Glomerular visceral epithelial cell (primary cell): ENCODE measurements around the gene UNC13C.

ENCODE experiments used
- DNase-seq: peaks from one replicate; pipeline ENCODE4 v3.0.0-alpha.2; 2016; ENCODE audit errors: extremely low spot score

Gene UNC13C

DNA sequence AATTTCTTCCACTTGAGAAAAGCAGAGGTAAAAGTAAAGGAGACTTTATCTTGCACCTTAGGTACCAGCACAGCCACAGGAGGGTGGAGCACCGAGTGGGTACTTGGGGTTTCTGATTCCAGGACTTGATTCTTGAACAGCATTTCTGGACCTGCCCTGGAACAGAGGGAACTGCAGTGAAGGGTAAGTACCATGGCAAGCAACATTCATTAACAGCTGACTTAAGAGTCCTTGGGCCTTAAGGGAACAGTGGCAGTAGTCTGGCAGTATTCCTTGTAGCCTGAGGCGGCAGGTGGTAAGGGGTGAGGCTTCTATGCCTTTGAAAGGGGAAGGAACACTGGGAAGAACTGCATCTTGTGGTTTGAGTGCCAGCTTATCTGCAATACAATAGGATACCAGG, 666.6 kb downstream of the UNC13C start:
- no peak for DNase-seq

DNA sequence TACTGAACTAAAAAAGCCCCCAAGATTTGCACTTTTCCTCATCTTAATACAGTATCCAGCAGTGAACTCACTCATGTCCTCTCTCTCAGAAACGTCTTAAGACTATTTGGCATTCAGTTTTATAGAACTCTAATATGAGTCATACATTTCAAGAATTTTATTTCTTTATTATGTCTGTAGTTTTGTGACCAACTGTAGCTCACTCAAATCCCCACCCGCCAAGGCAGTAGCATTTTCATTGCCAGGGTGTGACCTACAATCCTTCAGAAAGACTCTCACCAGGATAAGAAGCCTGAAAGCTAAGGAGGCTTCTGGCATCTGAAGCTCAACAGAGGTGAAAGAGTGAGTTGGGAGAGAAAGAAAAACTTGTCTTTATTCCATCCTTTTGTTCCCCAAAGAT, 681.4 kb downstream of the UNC13C start:
- no peak for DNase-seq

DNA sequence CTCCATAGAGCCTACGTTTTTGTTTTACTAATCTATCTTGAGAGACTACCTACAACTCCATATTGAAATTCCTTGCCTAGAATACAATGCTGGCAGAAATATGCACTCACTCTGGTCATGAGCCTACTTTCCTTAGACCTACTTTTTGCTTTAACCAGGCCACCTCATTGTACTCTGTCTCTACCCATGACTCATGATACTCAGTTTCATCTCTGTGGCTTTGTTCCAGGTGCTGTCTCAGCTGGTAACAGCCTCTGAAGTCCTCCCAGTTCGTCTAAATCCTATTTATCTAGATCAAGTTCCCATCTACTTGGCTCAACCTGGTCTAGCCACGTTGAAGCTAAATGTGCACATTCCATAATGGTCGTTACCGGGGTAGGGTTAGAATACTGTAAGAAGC, 682.1 kb downstream of the UNC13C start:
- DNase-seq, result no peak

DNA sequence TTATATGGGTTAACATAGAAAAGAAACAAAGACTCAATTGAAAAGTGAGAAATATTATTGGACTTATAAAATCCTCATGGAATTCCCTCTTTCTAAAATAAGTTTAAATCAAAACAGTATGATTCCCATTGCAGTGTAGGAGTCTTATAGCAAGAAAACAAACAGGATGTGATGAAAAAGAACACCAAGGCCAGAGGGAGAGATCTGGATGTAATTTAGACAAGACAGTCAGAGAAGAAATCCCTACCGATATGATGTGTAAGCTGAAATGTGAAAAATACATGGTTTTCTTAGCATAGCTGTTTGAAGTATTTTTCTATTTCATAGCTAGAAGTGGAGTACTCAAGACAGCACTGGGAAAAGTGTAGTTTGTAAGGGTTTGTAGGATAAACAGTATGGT, 697.0 kb downstream of the UNC13C start:
- DNase-seq, result no peak

DNA sequence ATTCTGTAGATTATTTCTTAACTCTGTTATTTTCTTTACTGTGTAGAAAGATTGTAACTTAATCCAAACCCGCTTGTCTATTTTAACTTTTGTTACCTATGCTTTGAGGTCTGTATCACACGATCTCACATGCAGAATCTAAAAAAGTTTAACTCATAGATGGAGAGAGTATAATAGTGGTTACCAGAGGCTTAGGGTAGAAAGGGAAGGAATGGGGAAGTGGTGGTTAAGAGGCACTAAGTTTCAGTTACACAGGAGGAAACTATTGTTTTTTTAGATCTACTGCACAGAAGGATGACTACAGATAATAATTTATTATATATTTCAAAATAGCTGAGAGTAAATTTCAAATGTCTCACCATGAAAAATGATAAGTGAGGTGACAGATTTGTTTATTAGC, 703.3 kb downstream of the UNC13C start:
- DNase-seq, result no peak
